B cell (primary cell): Measurements from ENCODE around the gene HMG20A. TPM values are rescaled to one million over a fixed set of nuclear protein-coding genes. Genes with fewer than 3 reads are reported as not detected.
A peak's percentile ranks its signal among the peaks of the same experiment; 100 is the strongest.

Source experiments
- ATAC-seq: fragments of 200-7000 bp; cut with Tn5 transposase; one replicate; pipeline ENCODE4 v1.10.0; 2021; ENCODE audit warnings: low read depth, mild to moderate bottlenecking, moderate number of reproducible peaks, moderate library complexity
- CTCF ChIA-PET: fragments of 350-600 bp; sonication (Branson Sonifier 250); formaldehyde crosslinking; loops from one replicate; lab custom pipeline; 2021; ENCODE audit warnings: antibody characterized with exemption, inconsistent platforms; lab: Charles Lee
- POLR2A ChIA-PET: fragments of 350-600 bp; sonication (Branson Sonifier 250); formaldehyde crosslinking; loops from one replicate; lab custom pipeline; 2021; ENCODE audit warnings: antibody characterized with exemption; lab: Charles Lee
- DNase-seq: peaks from one replicate; pipeline ENCODE4 v3.0.0; 2013
- H2AFZ ChIP-seq: 2 replicates; pipeline ENCODE4 v1.6.1; 2012; ENCODE audit warnings: mild to moderate bottlenecking, low read depth, low read length; ENCODE audit not compliant: insufficient read depth, poor library complexity, severe bottlenecking
- H3K27ac ChIP-seq, 2 donors: 1 replicate in 1 of 2; 2 replicates in 1 of 2; pipeline ENCODE4 v1.5.1; 2012 to 2013; ENCODE audit warnings: low read length in 2 of 2, mild to moderate bottlenecking in 2 of 2, moderate library complexity in 1 of 2
- H3K27me3 ChIP-seq, 4 experiments: fragments of 200-600 bp in 1 of 4; sonication (generic) in 1 of 4; replicated peaks in 1 of 4; 1 replicate in 2 of 4; 2 replicates in 2 of 4; pipeline versions ENCODE4 v1.6.1 to v1.7.0; 2013 to 2016; ENCODE audit warnings: low read length in 3 of 4, mild to moderate bottlenecking in 2 of 4, mixed read lengths in 1 of 4, moderate library complexity in 1 of 4; ENCODE audit not compliant: insufficient read depth in 4 of 4, control insufficient read depth in 3 of 4; ENCODE audit errors: control extremely low read depth in 1 of 4
- H3K36me3 ChIP-seq, 2 experiments: replicated peaks in 1 of 2; 1 replicate in 1 of 2; 2 replicates in 1 of 2; pipeline versions ENCODE4 v1.6.1 to v1.7.1; 2013; ENCODE audit warnings: low read length in 1 of 2; ENCODE audit not compliant: insufficient read depth in 2 of 2, control insufficient read depth in 1 of 2; ENCODE audit errors: control extremely low read depth in 1 of 2, extremely low read depth in 1 of 2
- H3K4me1 ChIP-seq, 2 donors: fragments of 200-600 bp in 1 of 2; sonication (generic) in 1 of 2; 1 replicate in 1 of 2; 2 replicates in 1 of 2; pipeline versions ENCODE4 v1.5.1 to v1.6.1; 2013 to 2017; ENCODE audit warnings: low read length in 2 of 2; ENCODE audit not compliant: control insufficient read depth in 2 of 2, insufficient read depth in 2 of 2
- H3K4me2 ChIP-seq: replicated peaks from 2 replicates; pipeline ENCODE3; 2012; ENCODE audit warnings: mild to moderate bottlenecking, low read depth, low read length; ENCODE audit not compliant: poor library complexity, severe bottlenecking
- H3K4me3 ChIP-seq, 5 experiments: fragments of 200-600 bp in 1 of 5; sonication (generic) in 1 of 5; 1 replicate in 3 of 5; 2 replicates in 2 of 5; pipeline versions ENCODE4 v1.5.1 to v1.7.0; 2011 to 2016; ENCODE audit warnings: low read length in 4 of 5, mild to moderate bottlenecking in 4 of 5, low read depth in 2 of 5, control low read depth in 1 of 5, moderate library complexity in 1 of 5; ENCODE audit not compliant: insufficient read depth in 1 of 5; ENCODE audit errors: control extremely low read depth in 1 of 5, extremely low read depth in 1 of 5
- H3K79me2 ChIP-seq: fragments of 200-600 bp; sonication (generic); one replicate; pipeline ENCODE4 v1.6.0; 2016; ENCODE audit warnings: low read length; ENCODE audit not compliant: control insufficient read depth, insufficient read depth
- H3K9ac ChIP-seq: fragments of 200-600 bp; sonication (generic); 2 replicates; pipeline ENCODE4 v1.6.1; 2017; ENCODE audit warnings: mild to moderate bottlenecking, low read length, moderate library complexity
- H3K9me3 ChIP-seq, 3 donors: one replicate each; pipeline versions ENCODE4 v1.6.1 to v1.7.1; 2013; ENCODE audit warnings: low read length in 2 of 3; ENCODE audit not compliant: control insufficient read depth in 2 of 3, insufficient read depth in 1 of 3; ENCODE audit errors: control extremely low read depth in 1 of 3
- H4K20me1 ChIP-seq: 2 replicates; pipeline ENCODE4 v1.6.0; 2012; ENCODE audit warnings: mild to moderate bottlenecking, low read length; ENCODE audit not compliant: insufficient read depth, control insufficient read depth, poor library complexity, severe bottlenecking
- H3K27ac Mint-ChIP-seq: one replicate; pipeline ENCODE4 v1.8.0; 2021; ENCODE audit warnings: mixed read lengths
- H3K27me3 Mint-ChIP-seq: one replicate; pipeline ENCODE4 v1.8.0; 2021; ENCODE audit warnings: mixed read lengths
- H3K4me1 Mint-ChIP-seq: one replicate; pipeline ENCODE4 v1.8.0; 2021; ENCODE audit warnings: mixed read lengths
- H3K4me3 Mint-ChIP-seq: one replicate; pipeline ENCODE4 v1.8.0; 2021; ENCODE audit warnings: mixed read lengths
- H3K9me3 Mint-ChIP-seq: one replicate; pipeline ENCODE4 v1.8.0; 2022; ENCODE audit warnings: mixed read lengths; ENCODE audit not compliant: insufficient read depth
- CTCF ChIP-seq: fragments of 200-600 bp; IDR thresholded peaks from one replicate; pipeline ENCODE4 v1.8.0; 2022; ENCODE audit warnings: antibody characterized with exemption, mild to moderate bottlenecking
- EZH2 ChIP-seq: IDR thresholded peaks from 2 replicates; pipeline ENCODE4 v1.6.1; 2012; ENCODE audit warnings: borderline replicate concordance, low read depth, mild to moderate bottlenecking, moderate library complexity, low read length; ENCODE audit not compliant: insufficient read depth, poor library complexity, severe bottlenecking
- whole genome bisulfite sequencing: methylation state at CpG from one replicate; pipeline ENCODE4 v1.1.5; 2013; ENCODE audit warnings: missing lambda C conversion rate; ENCODE audit not compliant: insufficient coverage; 5-methylcytosine and 5-hydroxymethylcytosine counted together
- intact Hi-C: fragments of 100-400 bp; cut with micrococcal nuclease; formaldehyde crosslinking; loops from one replicate; pipeline ENCODE4 v1.10.0; 2022
- polyA plus RNA-seq: library from polyadenylated mRNA; depleted of rRNA; stranded (reverse); fragments of >200 nt; gene quantifications from 2 replicates; pipeline ENCODE4 v1.2.3, GENCODE V29; 2012
- total RNA-seq, 2 donors: library from RNA; stranded (reverse); fragments of 120-200 nt in 1 of 2; gene quantifications; 1 replicate in 1 of 2; 2 replicates in 1 of 2; pipeline versions ENCODE4 v1.2.3 to v1.2.4, GENCODE V29; 2013 to 2022

HMG20A gene
- total and polyA plus RNA-seq, 2 donors (not counting 1 experiment from before 2014, with no cell fraction given), result 26.1 to 63.5 TPM

- peak overlapping the region; percentile 58 for H3K27ac Mint-ChIP-seq
- H3K27ac ChIP-seq, result peak overlapping the region in 1 of 2 donors; percentile 11
- TF ChIP-seq EZH2 (no peak), CTCF (no peak)
- ChIA-PET POLR2A (no interaction called here), CTCF (interaction anchor here (0.6 to 1.8 kb wide), 6 partner anchors 8 to 465 kb away, joined by 3 to 6 read pairs (median 3); no protein-coding TSS in a partner anchor)
- H3K27me3 Mint-ChIP-seq, result no peaks in the 10 kb centered on the region
- no peak overlapping the region for H2AFZ ChIP-seq
- H3K4me2 ChIP-seq, result no peak overlapping the region
- DNase-seq (no peak), ATAC-seq (no peak)
- intact Hi-C loops, result no loop called here
- H3K36me3 ChIP-seq, result peaks cover 11 to 37% of the 10 kb centered on the region in 2 experiments
- H3K4me1 Mint-ChIP-seq, result peaks cover 8% of the 10 kb centered on the region
- H3K4me3 ChIP-seq, result no peak overlapping the region
- 89% methylated on average over 1 of the region's 7 CpGs for WGBS
- no peak overlapping the region for H3K9ac ChIP-seq
- H3K4me1 ChIP-seq, result peaks cover 5 to 8% of the 10 kb centered on the region in 2 donors
- H3K4me3 Mint-ChIP-seq, result no peak overlapping the region
- H4K20me1 ChIP-seq, result no peaks in the 10 kb centered on the region
- H3K9me3 Mint-ChIP-seq, result no peaks in the 10 kb centered on the region
- no peaks in the 10 kb centered on the region for H3K9me3 ChIP-seq
- no peaks in the 10 kb centered on the region for H3K79me2 ChIP-seq
- no peaks in the 10 kb centered on the region for H3K27me3 ChIP-seq
Observed at GRCh38 chr15:77486542-77487468, 66.1 kb downstream of the HMG20A start.

- Mint-ChIP-seq H3K27me3 (no peaks in the 10 kb centered on the region), H3K4me3 (no peak overlapping the region), H3K9me3 (no peaks in the 10 kb centered on the region), H3K4me1 (peaks cover 10% of the 10 kb centered on the region), H3K27ac (peak overlapping the region; percentile 58)
- Histone ChIP-seq H4K20me1 (no peaks in the 10 kb centered on the region), H2AFZ (no peak overlapping the region), H3K27ac (peak overlapping the region in 1 of 2 donors; percentile 11), H3K27me3 (no peaks in the 10 kb centered on the region), H3K4me1 (peaks cover 5 to 8% of the 10 kb centered on the region in 2 donors), H3K4me2 (no peak overlapping the region), H3K9me3 (no peaks in the 10 kb centered on the region), H3K9ac (no peak overlapping the region), H3K4me3 (no peak overlapping the region), H3K79me2 (no peaks in the 10 kb centered on the region), H3K36me3 (peaks cover 11 to 35% of the 10 kb centered on the region in 2 experiments)
- ChIA-PET CTCF (interaction anchor here (0.6 to 1.8 kb wide), 5 partner anchors 7 to 368 kb away, joined by 3 to 4 read pairs (median 3); no protein-coding TSS in a partner anchor), POLR2A (no interaction called here)
- DNase-seq (no peak), ATAC-seq (no peak)
- TF ChIP-seq EZH2 (no peak), CTCF (no peak)
- intact Hi-C loops, result no loop called here
- no CpG with 5 or more reads among the region's 2 CpGs for WGBS
Observed at GRCh38 chr15:77487469-77487842, 66.8 kb downstream of the HMG20A start.
